Measurements from ENCODE around the gene TACSTD2.

DNA sequence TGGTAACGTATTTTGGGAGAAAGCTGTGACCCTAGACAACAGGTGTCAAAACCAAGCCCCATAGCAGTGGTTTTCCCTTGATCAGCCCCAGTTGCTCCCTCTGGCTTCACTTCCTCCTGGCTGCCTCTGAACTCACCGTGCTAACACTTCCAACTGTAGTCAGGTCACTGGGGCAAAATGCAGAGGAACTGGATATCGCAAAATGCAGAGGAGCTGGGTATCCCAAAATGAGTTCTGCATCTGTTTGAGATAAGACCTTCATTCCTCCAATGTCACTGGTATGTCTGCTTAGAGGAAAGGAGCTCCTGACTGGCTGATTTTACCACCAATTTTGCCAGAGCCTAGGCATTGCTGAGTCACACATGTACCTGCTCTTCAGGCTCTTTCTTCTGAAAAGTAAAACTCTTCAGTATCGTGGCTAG, 19.6 kb upstream of the TACSTD2 start:
- TF ChIP-seq, protein P1, sequence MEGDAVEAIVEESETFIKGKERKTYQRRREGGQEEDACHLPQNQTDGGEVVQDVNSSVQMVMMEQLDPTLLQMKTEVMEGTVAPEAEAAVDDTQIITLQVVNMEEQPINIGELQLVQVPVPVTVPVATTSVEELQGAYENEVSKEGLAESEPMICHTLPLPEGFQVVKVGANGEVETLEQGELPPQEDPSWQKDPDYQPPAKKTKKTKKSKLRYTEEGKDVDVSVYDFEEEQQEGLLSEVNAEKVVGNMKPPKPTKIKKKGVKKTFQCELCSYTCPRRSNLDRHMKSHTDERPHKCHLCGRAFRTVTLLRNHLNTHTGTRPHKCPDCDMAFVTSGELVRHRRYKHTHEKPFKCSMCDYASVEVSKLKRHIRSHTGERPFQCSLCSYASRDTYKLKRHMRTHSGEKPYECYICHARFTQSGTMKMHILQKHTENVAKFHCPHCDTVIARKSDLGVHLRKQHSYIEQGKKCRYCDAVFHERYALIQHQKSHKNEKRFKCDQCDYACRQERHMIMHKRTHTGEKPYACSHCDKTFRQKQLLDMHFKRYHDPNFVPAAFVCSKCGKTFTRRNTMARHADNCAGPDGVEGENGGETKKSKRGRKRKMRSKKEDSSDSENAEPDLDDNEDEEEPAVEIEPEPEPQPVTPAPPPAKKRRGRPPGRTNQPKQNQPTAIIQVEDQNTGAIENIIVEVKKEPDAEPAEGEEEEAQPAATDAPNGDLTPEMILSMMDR (IDR thresholded peaks at IDR 0.05): no peak
- no peak for TF ChIP-seq POLR2A (IDR thresholded peaks at IDR 0.05)
